NCI-H2196 treated with DMSO at 0.1 percent for 48 hours (cell line): ENCODE results near the gene ZC3H12A.

Source experiments
- DNase-seq: peaks from one replicate; lab custom pipeline; 2025; ENCODE audit not compliant: unreplicated experiment; lab: John Stamatoyannopoulos, UW

ZC3H12A gene

GRCh38 chr1:37477946-37478345 is 3.6 kb downstream of the ZC3H12A start:
- no peak for DNase-seq

GRCh38 chr1:37478451-37478881 is 4.1 kb downstream of the ZC3H12A start:
- no peak for DNase-seq

GRCh38 chr1:37478890-37479254 is 4.5 kb downstream of the ZC3H12A start:
- DNase-seq = no peak

- DNase-seq = no peak
Measured at GRCh38 chr1:37479255-37480124, 5.1 kb downstream of the ZC3H12A start.

GRCh38 chr1:37480125-37480466 is 5.7 kb downstream of the ZC3H12A start:
- no peak for DNase-seq

GRCh38 chr1:37480581-37481288 is 6.4 kb downstream of the ZC3H12A start:
- DNase-seq = no peak

- DNase-seq = no peak
Measured at GRCh38 chr1:37481289-37482003, 7.1 kb downstream of the ZC3H12A start.

GRCh38 chr1:37482004-37482785 is 7.8 kb downstream of the ZC3H12A start:
- DNase-seq = no peak

- no peak for DNase-seq
Measured at GRCh38 chr1:37482796-37483744, 8.7 kb downstream of the ZC3H12A start.

- no peak for DNase-seq
Measured at GRCh38 chr1:37483785-37484184, 9.4 kb downstream of the ZC3H12A start.

- no peak for DNase-seq
Measured at GRCh38 chr1:37484325-37485051, 10.1 kb downstream of the ZC3H12A start.

- DNase-seq = no peak
Measured at GRCh38 chr1:37485902-37486679, 11.7 kb downstream of the ZC3H12A start.

GRCh38 chr1:37486680-37487618 is 12.6 kb downstream of the ZC3H12A start:
- DNase-seq = no peak

- DNase-seq = no peak
Measured at GRCh38 chr1:37487619-37487984, 13.2 kb downstream of the ZC3H12A start.

GRCh38 chr1:37493336-37494098 is 19.1 kb downstream of the ZC3H12A start:
- no peak for DNase-seq

- DNase-seq = no peak
Measured at GRCh38 chr1:37495875-37496274, 21.5 kb downstream of the ZC3H12A start.

- DNase-seq = peak; percentile 89
Measured at GRCh38 chr1:37497832-37498231, 23.5 kb downstream of the ZC3H12A start.
